Lower leg skin (tissue), 4 donors: ENCODE measurements around the gene HTR6. TPM values are rescaled to one million over a fixed set of nuclear protein-coding genes. Genes with fewer than 3 reads are reported as not detected.
A peak's percentile ranks its signal among the peaks of the same experiment; 100 is the strongest.

Experiments used
- DNase-seq, 2 donors: peaks; one replicate each; pipeline ENCODE4 v3.0.0-alpha.2; 2019; ENCODE audit warnings: low spot score in 2 of 2
- H3K4me3 ChIP-seq: fragments of 200-600 bp; sonication (generic); 2 replicates; pipeline ENCODE4 v1.5.1; 2017; ENCODE audit warnings: mild to moderate bottlenecking, low read depth; ENCODE audit not compliant: poor library complexity, severe bottlenecking
- POLR2A ChIP-seq, 2 donors: fragments of 450-650 bp; IDR thresholded peaks; one replicate each; pipeline ENCODE4 v1.6.1; 2016 to 2017; ENCODE audit warnings: antibody characterized with exemption in 2 of 2, mild to moderate bottlenecking in 1 of 2, moderate library complexity in 1 of 2
- WGBS, 2 donors: methylation state at CpG; one replicate each; pipeline ENCODE4 v1.1.5; 2018; 5-methylcytosine and 5-hydroxymethylcytosine counted together
- intact Hi-C: fragments of 100-400 bp; cut with DNase I; formaldehyde crosslinking; loops from one replicate; pipeline ENCODE4 v1.15.0; 2023; ENCODE audit warnings: low total_unique reads
- total RNA-seq, 4 donors: library from RNA; depleted of rRNA; stranded (reverse); fragments of >200 nt; gene quantifications; one replicate each; pipeline ENCODE4 v1.1.0, GENCODE V29; 2016
- TF ChIP-seq, protein P1 (sequence below), 3 donors: fragments of 450-650 bp; IDR thresholded peaks; one replicate each; pipeline ENCODE4 v1.5.1; 2016; ENCODE audit warnings: antibody characterized with exemption in 3 of 3, mild to moderate bottlenecking in 3 of 3, moderate library complexity in 2 of 3

Gene HTR6
- total RNA-seq, 4 donors from 2014 or later: 0.16 TPM; not detected in 3

DNA sequence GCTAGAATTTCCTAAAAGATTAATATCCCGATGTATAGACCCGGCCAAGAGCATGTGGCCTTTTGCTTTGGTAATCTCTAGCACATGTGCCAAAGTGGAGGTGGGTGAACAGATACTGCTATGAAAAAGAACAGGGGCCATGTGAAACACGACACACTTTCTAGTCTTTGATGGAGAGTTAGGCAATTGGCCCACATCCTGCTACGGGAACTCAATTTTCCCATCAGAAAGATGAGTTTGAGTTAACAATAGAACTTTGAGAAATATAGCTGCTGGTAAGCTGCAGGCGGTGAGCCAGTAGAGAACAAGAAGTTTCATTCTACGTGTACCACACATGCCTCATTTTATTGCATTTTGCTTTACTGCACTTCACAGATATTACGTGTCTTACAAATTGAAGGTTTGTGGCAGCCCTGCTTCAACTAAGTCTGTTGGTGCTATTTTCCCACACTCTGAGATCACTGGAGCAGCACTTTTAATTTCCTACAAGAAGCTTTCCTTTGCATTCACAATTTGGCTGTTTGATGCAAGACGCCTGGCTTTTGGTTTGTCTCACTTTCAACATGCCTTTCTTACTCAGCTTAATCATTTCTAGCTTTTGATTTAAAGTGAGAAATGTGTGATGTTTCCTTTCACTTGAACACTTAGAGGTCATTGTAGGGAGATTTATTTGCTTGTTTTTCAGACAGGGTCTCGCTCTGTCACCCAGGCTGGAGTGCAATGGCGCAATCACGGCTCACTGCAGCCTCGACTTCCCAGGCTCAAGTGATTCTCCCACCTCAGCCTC lies 46.3 kb downstream of the HTR6 start:
- intact Hi-C loops: no loop called here
- WGBS, 2 donors: 87 to 90% methylated on average over 12 of the region's 12 CpGs
- TF ChIP-seq, protein P1, sequence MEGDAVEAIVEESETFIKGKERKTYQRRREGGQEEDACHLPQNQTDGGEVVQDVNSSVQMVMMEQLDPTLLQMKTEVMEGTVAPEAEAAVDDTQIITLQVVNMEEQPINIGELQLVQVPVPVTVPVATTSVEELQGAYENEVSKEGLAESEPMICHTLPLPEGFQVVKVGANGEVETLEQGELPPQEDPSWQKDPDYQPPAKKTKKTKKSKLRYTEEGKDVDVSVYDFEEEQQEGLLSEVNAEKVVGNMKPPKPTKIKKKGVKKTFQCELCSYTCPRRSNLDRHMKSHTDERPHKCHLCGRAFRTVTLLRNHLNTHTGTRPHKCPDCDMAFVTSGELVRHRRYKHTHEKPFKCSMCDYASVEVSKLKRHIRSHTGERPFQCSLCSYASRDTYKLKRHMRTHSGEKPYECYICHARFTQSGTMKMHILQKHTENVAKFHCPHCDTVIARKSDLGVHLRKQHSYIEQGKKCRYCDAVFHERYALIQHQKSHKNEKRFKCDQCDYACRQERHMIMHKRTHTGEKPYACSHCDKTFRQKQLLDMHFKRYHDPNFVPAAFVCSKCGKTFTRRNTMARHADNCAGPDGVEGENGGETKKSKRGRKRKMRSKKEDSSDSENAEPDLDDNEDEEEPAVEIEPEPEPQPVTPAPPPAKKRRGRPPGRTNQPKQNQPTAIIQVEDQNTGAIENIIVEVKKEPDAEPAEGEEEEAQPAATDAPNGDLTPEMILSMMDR (IDR thresholded peaks at IDR 0.05): no peak
- TF ChIP-seq POLR2A (IDR thresholded peaks at IDR 0.05): no peak
- DNase-seq: no peak
- H3K4me3 ChIP-seq: no peak overlapping the region

DNA sequence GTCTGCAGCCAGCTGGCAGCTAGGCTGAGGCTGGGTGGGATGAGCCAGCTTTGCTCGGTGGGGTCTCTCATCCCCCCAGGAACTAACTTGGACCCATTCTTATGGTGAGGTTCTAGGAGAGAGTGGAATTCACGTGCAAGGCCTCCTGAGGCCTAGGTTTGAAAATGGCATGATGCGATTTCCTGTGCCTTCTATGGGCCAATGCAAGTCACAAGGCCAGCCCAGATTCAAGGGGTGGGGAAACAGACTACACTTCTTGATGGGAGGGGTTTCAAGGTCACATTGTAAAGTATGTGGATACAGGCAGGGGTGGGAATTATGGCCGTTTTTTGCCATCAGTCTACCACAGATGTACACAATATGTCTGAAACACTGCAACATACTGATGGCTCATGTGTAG lies 48.3 kb downstream of the HTR6 start:
- no peak overlapping the region for H3K4me3 ChIP-seq
- 75 to 77% methylated on average over 4 of the region's 4 CpGs for WGBS, 2 donors
- no peak for DNase-seq
- intact Hi-C loops: no loop called here
- TF ChIP-seq, protein P1 (IDR thresholded peaks at IDR 0.05): no peak
- no peak for TF ChIP-seq POLR2A (IDR thresholded peaks at IDR 0.05)

DNA sequence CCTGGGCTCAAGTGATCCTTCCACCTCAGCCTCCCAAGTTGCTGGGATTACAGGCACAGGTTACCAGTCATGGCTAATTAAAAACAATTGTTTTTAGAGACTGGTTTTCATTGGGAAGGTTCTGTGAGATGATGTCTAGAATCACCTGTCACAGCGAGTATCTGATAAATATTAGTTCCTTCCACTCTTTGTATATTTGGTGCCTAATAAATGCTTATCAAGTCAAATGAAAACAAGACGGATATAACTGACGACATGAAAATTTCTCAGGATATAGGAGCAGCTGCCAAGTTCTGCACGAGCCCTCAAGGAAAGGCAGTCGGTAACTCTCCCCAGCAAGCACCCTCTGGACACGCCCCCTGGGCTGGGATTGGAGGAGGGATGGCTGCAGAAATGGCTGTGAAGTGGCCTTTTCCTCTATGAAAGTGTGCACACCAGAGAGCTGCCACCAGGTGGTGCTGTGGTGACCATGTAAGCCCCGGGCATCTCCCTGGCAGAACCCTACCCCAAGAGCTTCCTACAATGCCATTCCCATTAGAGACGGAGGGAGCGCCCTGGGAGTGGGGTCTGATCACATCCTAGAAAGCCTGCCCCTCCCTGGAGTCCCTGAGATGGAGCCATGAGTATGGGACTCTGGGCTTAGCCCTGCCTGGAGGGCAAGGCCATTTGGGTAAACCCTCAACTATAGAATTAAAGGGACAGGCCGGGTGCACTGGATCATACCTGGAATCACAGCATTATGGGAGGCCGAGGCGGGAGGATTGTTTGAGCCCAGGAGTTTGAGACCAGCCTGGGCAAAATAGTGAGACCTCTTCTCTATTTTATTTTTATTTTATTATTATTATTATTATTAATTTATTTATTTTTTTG lies 50.9 kb downstream of the HTR6 start:
- TF ChIP-seq, protein P1 (IDR thresholded peaks at IDR 0.05): peak in 1 of 3 donors; percentile 30
- no peak for TF ChIP-seq POLR2A (IDR thresholded peaks at IDR 0.05)
- intact Hi-C loops: no loop called here

DNA sequence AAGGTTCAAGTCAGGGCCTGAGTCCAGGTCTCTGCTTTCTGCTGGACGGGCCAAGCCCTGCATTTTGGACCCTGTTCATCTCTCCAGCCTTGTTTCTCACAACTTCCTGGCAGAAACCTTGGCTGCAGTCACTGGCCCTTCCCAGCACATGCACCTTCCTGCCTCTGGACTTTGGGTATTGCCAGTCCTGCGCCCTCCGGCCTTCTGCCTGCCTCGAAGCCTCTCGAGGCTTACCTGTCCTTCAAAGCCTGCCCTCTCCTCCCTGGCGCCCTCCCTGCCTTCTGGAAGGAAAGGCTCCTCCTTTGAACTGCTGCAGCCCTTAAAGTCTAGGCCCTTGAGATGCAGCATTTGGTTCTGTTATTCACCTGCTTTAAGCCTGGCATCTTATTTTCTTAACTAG lies 52.8 kb downstream of the HTR6 start:
- H3K4me3 ChIP-seq: no peak overlapping the region
- WGBS, 2 donors: 89 to 91% methylated on average over 6 of the region's 6 CpGs
- intact Hi-C loops: no loop called here
- DNase-seq: no peak
- no peak for TF ChIP-seq POLR2A (IDR thresholded peaks at IDR 0.05)
- TF ChIP-seq, protein P1 (IDR thresholded peaks at IDR 0.05): no peak

More for the DNA sequence above, 50.9 kb downstream of the HTR6 start:
- 45 to 46% methylated on average over 12 of the region's 12 CpGs for WGBS, 2 donors
- DNase-seq: peak; percentile 71 to 92
- H3K4me3 ChIP-seq: no peak overlapping the region

DNA sequence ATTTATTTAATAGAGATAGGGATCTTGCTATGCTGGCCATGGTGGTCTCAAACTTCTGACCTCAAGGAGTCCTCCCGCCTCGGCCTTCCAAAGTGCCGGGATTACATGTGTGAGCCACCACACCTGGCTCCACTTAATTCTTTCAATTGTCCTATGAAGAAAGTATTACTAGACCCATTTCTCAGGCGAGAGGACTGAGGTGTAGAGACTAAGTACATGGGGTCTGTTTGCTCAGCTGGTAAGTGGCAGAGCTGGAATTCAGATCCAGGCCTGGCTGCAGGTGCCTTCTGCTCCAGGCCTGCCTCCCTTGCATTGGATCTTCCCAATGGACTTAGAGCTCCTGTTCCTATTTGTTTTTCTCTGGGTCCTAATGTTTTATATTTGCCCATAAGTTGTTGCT lies 55.5 kb downstream of the HTR6 start:
- intact Hi-C loops: no loop called here
- no peak overlapping the region for H3K4me3 ChIP-seq
- WGBS, 2 donors: 95 to 98% methylated on average over 4 of the region's 4 CpGs
- TF ChIP-seq, protein P1 (IDR thresholded peaks at IDR 0.05): no peak
- TF ChIP-seq POLR2A (IDR thresholded peaks at IDR 0.05): no peak
- no peak for DNase-seq
